RWPE1 (cell line): ENCODE data around the gene ZNF485.
"Not testable (repeated sequence)": the region's sequence is repeated elsewhere in the genome, so short reads cannot be mapped to it uniquely, and the experiment has no call there.

Experiments
- CTCF ChIA-PET: fragments of 350-600 bp; sonication (Branson Sonifier 250); formaldehyde crosslinking; extraction: SDS; loops from one replicate; lab custom pipeline; 2021; lab: Yijun Ruan, JAX
- POLR2A ChIA-PET: fragments of 400-600 bp; formaldehyde crosslinking; extraction: SDS; loops from one replicate; lab custom pipeline; 2020; ENCODE audit warnings: antibody characterized with exemption; ENCODE audit not compliant: low non-redundant PET; lab: Yijun Ruan, JAX
- DNase-seq: peaks from one replicate; pipeline ENCODE4 v3.0.0; 2012; ENCODE audit warnings: low spot score
- H3K27ac ChIP-seq: fragments of 450-650 bp; 2 replicates; pipeline ENCODE4 v1.5.1; 2017
- TF ChIP-seq, protein P1 (sequence below): fragments of 450-650 bp; conservative IDR thresholded peaks from 2 replicates; pipeline ENCODE4 v1.5.1; 2017; ENCODE audit warnings: low read depth, mild to moderate bottlenecking

ZNF485 gene

DNA sequence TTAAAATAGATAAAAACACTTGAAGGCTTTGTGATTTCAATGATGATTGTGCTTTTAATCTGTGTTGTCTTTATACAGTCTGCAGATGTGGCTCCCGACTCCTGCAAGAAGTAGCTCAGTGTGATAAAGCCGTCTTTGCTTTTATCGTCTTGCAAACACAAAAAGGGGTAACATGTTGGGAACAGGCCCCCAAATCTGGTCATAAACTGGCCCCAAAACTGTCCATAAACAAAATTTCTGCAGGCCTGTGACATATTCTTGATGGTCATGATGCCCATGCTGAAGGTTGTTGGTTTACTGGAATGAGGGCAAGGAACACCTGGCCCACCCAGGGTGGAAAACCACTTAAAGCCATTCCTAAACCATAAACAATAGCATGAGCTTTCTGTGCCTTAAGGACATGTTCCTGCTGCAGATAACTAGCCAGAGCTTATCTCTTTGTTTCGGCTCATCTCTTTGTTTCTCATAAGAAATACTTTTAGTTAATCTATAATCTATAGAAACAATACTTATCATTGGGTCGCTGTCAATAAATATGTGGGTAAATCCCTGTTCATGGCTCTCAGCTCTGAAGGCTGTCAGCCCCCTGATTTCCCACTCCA is 14.8 kb upstream of the ZNF485 start:
- H3K27ac ChIP-seq: no peak overlapping the region
- ChIA-PET POLR2A (no interaction called here), CTCF (no interaction called here)
- DNase-seq: no peak
- TF ChIP-seq, protein P1, sequence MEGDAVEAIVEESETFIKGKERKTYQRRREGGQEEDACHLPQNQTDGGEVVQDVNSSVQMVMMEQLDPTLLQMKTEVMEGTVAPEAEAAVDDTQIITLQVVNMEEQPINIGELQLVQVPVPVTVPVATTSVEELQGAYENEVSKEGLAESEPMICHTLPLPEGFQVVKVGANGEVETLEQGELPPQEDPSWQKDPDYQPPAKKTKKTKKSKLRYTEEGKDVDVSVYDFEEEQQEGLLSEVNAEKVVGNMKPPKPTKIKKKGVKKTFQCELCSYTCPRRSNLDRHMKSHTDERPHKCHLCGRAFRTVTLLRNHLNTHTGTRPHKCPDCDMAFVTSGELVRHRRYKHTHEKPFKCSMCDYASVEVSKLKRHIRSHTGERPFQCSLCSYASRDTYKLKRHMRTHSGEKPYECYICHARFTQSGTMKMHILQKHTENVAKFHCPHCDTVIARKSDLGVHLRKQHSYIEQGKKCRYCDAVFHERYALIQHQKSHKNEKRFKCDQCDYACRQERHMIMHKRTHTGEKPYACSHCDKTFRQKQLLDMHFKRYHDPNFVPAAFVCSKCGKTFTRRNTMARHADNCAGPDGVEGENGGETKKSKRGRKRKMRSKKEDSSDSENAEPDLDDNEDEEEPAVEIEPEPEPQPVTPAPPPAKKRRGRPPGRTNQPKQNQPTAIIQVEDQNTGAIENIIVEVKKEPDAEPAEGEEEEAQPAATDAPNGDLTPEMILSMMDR: no peak

DNA sequence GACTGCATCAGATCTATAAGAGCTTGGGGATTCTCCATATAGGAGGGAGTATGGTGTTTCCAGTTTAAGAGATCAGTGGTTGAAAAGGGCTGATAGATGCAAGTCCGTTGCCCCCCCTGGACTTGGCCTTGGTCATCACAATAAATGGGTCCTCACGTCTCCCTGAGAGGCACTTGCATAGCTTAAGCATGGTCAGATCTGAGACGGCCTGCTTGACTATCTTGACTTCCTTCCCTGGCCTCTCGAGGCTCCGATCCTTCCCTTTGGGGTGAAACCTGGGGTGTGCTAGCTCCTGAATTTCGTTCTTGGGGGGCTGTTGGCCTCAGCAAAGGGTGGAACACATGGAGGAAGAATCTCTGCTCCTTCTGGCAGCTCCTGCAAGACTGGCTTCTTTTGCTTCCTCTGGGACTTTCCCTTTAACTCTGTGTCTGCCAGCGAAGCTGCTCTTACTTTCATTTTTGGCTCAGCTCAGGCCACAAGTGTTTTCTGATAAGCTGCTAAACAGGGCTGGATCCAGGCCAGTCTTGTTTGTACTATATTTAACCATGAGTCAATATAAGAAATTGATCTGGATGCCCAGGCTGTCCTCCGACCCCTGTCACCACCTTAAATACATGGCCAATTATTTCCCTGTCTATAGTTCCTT is 11.2 kb upstream of the ZNF485 start:
- ChIA-PET CTCF (no interaction called here), POLR2A (no interaction called here)
- DNase-seq: no peak
- H3K27ac ChIP-seq: no peak overlapping the region
- TF ChIP-seq, protein P1: no peak

DNA sequence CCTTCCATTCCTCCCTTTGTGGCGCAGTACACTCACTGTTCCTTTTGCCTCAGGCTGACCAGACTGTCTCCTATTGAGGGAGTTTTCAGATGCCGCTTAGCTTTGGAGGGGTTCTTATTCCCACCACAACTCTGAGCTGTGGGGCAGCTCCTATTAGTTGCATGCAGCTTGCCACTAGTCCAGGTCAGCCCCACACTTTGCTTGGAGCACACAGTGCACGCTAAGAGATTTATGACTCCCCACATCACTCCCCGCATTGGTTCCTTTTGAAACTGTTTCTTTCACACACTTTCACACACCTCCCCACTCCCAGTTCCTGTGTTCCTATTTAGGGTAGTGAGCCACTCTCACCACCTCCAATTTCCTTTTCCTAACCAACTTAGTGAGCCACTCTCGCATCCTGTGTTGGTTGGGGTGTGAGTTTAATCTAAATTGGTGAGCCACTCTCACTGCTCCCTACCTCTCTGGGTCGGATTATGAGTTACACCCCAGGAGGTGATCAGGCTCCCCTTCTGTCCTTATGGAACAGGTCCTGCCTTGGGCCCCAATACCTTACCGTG is 10.4 kb upstream of the ZNF485 start:
- H3K27ac ChIP-seq: no peak overlapping the region
- no peak for DNase-seq
- CTCF ChIA-PET: no interaction called here
- POLR2A ChIA-PET: no interaction called here
- TF ChIP-seq, protein P1: no peak

DNA sequence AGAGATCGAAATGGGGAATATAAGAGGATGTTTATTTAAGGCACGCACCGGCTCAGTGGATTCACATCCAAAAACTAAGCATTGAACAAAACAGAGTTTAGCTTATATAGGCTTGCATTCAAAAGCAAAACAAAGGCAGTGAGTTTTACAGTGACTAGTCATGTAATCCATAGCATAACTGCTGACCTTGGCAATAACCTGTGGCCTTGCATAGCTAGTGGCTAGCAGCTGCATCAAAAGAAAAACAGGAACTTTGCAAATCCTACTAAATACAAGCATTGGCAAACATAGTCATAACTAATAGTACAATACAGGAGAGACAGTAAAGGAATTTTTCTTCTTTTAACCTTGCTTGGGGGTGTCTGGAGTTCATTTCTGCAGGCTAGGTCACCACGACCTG is 9.7 kb upstream of the ZNF485 start:
- POLR2A ChIA-PET: no interaction called here
- TF ChIP-seq, protein P1: no peak
- no peak for DNase-seq
- CTCF ChIA-PET: no interaction called here
- H3K27ac ChIP-seq: no peak overlapping the region

DNA sequence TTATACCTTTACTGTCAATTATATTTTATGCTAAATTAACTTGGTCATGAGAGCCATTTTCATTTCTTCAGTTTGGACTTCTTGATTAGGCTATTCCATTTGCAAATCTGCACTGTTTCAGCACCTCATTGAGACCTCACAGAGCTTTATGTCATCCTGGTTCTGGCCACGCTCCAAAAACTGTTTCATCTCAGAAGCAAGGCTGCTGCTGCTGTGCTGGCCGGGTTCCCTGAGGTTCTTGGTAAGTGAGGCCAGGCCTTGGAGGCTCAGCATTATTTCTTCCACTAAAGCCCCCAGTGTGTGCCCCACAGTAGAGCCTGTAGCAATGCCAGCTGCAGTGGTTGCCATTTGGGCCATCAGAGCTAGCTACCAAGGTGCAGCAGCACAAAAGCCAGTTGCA is 7.8 kb upstream of the ZNF485 start:
- ChIA-PET CTCF (no interaction called here), POLR2A (no interaction called here)
- no peak for DNase-seq
- H3K27ac ChIP-seq: no peak overlapping the region
- TF ChIP-seq, protein P1: no peak

DNA sequence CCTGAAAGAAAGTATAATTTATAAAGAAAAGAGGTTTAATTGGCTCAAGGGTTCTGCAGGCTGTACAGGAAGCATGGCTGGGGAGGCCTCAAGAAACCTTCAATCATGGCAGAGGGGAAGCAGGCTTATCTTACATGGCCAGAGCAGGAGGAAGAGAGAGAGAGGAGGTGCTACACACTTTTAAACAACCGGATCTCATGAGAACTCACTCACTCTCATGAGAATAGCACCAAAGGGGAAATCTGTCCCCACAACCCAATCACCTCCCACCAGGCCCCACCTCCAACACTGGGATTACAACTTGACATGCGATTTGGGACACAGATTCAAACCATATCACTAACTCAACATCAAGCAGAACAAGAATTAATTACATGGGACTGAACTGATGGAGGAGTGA is 6.9 kb upstream of the ZNF485 start:
- TF ChIP-seq, protein P1: no peak
- DNase-seq: no peak
- no peak overlapping the region for H3K27ac ChIP-seq
- CTCF ChIA-PET: no interaction called here
- POLR2A ChIA-PET: no interaction called here

DNA sequence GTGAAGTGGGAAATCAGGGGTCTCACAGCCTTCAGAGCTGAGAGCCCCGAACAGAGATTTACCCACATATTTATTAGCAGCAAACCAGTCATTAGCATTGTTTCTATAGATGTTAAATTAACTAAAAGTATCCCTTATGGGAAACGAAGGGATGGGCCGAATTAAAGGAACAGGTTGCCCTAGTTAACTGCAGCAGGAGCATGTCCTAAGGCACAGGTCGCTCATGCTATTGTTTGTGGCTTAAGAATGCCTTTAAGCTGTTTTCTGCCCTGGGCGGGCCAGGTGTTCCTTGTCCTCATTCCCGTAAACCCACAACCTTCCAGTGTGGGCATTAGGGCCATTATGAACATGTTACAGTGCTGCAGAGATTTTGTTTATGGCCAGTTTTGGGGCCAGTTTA is 4.7 kb upstream of the ZNF485 start:
- POLR2A ChIA-PET, DNase-seq, H3K27ac ChIP-seq, CTCF ChIA-PET: not testable (repeated sequence)
